HG02623 (cell line): ENCODE results near the gene MIB2.
"Not testable (repeated sequence)": the region's sequence is repeated elsewhere in the genome, so short reads cannot be mapped to it uniquely, and the experiment has no call there.

Source experiments
- ATAC-seq: cut with Tn5 transposase; IDR thresholded peaks from one replicate; pipeline ENCODE4 v1.9.1; 2021; ENCODE audit warnings: moderate library complexity; ENCODE audit not compliant: unreplicated experiment

MIB2 gene

DNA sequence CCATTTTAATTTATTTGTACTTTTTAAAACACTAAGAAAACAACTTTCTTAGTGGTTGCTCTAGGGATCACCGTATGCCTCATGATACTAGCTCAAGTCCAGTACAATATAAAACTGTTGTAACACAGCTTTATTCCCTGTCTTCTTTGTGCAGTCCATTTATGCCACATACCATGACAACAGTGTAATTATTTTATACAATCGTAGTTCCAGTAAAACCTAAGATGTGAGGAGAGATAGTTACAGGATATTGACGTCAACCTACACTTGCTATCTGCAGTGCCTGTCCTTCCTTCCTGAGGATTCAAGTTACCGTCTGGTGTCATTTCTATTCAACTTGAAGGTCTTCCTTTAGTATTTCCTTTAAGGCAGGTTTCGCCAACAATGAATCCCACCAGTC lies 31.0 kb downstream of the MIB2 start:
- not testable (repeated sequence) for ATAC-seq

GRCh38 chr1:1647567-1648241 lies 32.4 kb downstream of the MIB2 start:
- ATAC-seq: not testable (repeated sequence)

- ATAC-seq: not testable (repeated sequence)
Observed at GRCh38 chr1:1648265-1648664, 33.0 kb downstream of the MIB2 start.

- ATAC-seq: peak; percentile 91
Observed at GRCh38 chr1:1658583-1659549, 43.6 kb downstream of the MIB2 start, which contains the start of gene CDK11B. TSS of gene CDK11B (minus strand) at chr1:1659004. CDS start at chr1:1657485, 1,519 bp downstream.

DNA sequence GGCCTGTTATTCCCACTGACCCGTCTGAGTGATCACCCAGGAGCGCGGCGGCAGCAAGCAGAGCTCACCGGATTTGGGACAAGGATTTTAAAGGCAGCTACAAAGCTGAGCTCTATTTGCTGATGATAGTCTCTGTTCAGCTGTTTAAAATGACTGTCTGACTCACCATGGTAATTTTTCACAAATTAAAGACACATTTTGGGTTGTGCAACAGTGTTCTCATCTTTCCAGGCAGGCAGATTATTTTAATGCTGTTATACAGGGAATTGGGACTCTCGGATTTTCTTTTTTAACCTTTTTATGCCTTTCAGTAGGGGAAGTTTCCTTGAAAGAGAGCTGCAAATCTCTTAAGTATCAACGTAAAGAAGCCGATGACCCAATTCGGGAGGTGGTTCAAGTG lies 47.1 kb downstream of the MIB2 start:
- ATAC-seq: not testable (repeated sequence)

DNA sequence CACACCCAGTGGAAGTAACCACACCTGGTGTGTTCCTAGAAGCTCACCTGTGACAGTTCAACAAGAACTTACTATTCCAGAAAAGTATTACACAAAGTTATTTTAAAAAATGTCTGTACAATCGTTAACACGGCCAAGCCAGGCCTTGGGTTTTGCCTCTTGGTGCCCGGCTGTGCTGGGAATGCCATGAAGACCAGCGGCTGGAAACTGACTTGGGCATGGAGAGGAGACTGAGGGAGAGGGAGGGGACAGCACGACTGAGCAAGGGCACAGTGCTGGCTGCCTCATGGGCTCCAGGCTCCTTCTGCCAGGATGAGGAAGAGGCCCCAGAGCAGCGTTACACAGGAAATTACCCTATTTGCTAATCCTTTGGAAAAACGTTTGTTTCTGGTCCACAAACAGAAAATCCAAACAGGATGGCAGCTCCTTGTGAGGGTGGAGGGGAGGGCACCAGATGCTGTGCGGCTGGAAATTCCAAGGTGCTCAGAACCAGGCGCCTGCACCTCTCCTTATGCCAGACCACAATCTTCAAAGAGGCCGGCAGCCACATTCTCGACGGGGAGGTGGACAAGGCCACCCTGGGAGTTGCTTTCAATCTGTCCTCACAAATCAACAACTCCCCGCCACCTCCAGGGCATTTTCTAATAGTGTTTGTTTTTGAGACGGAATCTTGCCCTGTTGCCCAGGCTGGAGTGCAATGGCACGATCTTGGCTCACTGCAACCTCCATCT lies 47.7 kb downstream of the MIB2 start:
- not testable (repeated sequence) for ATAC-seq

GRCh38 chr1:1664318-1664717 lies 49.0 kb downstream of the MIB2 start:
- not testable (repeated sequence) for ATAC-seq

DNA sequence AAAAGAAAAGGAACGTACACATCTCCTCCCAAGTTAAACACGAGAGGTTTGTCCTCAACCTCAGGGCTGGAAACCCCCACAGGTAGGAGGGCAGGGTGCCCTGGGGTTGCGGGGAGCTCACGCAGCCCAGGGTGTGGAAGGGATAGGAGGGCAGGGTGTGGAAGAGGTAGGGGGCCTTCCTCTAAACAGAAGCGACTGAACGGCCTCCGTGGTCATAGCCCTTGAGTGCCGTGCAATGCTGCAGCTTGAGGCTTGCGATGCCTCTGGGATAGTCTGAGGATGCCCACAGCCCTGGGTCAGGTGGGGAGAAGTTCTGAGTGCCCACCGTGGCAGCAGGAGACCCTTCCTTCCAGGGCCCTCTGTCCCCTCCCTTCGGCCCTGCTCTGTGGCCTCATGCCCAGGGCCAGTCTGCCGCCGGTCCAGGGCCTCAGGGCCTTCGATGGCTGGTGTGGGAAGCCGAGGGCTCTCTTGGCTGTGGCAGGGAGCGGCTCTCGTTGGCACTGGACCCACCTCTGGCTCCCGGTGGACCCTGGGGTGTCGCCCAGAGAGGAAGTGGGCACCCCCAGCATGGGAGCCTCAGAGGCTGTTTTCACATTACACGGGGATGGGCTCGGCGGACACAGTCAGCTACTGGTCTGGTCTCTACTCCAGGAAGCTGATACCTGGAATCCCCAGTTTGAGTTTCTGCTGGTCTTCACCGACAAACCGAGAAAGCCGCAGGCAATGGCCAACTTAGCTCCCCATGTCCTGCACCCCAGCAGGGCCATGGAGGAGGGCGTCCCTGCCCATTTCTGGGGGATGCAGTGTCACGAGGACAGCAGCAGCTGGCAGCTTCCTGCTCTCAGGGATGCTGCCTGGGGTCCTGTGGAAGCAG lies 49.9 kb downstream of the MIB2 start:
- ATAC-seq: no peak

- no peak for ATAC-seq
Observed at GRCh38 chr1:1665815-1666251, 50.5 kb downstream of the MIB2 start.

DNA sequence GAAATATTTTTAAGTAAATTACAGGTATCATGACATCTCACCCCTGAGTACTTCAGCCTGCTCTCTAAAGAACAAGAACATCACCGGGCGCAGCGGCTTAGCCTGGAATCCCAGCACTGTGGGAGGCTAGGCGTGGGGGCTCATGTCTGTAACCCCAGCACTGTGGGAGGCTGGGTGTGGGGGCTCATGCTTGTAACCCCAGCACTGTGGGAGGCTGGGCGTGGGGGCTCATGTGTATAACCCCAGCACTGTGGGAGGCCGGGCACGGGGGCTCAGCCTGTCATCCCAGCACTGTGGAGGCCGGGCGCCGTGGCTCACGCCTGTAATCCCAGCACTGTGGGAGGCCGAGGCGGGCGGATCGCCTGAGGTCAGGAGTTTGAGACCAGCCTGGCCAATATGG lies 51.2 kb downstream of the MIB2 start:
- no peak for ATAC-seq

- no peak for ATAC-seq
Observed at GRCh38 chr1:1669468-1670440, 54.5 kb downstream of the MIB2 start.

DNA sequence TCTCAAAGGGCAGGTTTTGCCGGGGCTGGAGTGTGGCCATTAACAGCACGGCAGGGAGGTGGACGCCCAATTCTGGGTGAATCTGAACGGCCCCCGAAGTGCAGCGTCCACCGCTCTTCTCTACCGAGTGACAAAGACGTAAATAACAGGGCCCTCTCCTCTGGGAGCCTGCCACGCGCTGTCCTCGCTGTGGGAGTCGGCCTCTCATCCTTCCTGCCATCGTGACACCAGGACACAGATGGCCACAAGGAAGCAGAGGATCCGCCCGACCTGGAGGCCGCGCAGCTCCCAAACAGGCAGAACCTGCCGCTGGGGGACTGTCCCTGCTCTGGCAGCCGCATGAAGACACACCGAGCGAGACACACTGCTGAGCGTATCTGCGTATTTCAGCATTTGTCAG lies 55.6 kb downstream of the MIB2 start:
- ATAC-seq: no peak

- ATAC-seq: no peak
Observed at GRCh38 chr1:1671365-1672119, 56.2 kb downstream of the MIB2 start.

GRCh38 chr1:1672181-1672965 lies 57.1 kb downstream of the MIB2 start:
- no peak for ATAC-seq

- not testable (repeated sequence) for ATAC-seq
Observed at GRCh38 chr1:1674806-1675205, 59.5 kb downstream of the MIB2 start.

DNA sequence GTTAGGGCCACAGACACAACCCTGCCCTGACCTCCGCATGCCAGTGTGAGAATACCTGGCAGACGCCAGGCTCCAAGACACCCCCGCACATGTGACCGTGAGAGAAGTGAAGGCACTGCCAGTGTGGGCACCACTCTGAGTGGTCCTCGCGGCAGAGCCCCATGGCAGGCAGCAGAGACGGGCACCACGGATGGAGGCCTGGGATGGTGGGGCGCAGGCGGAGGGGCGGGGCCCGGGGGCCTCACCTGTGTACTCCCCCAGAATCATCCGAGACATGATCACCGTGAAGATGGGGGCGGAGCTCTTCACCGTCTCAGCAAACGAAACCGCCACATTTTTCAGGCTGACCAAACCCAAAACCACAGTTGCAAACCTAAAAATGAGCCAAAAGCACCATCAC lies 59.9 kb downstream of the MIB2 start:
- not testable (repeated sequence) for ATAC-seq

DNA sequence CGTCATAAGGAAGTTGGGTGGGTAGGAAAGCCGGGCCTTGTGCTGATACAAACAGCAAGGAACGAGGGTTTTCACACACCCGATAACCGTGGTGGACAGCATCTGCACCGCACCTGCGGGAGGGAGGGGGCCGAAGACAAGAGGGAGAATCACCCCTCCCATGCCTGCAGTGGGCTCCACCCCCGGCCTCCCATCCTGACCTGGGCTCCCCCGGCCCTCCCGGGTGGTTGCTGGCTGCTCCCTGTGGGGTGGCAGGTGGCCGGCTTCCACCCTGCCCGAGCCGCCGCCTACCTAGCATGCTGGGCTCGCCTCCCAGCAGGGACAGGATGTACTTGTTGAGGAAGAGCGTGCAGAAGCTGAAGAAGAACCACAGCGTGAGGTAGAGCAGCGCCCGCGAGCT lies 60.8 kb downstream of the MIB2 start:
- not testable (repeated sequence) for ATAC-seq
